A172 (cell line): Measurements from ENCODE around the gene PSMA6. TPM values are rescaled to one million over a fixed set of nuclear protein-coding genes. Genes with fewer than 3 reads are reported as not detected.
"Not testable (repeated sequence)": the region's sequence is repeated elsewhere in the genome, so short reads cannot be mapped to it uniquely, and the experiment has no call there.

ENCODE experiments used
- DNase-seq: peaks from one replicate; pipeline ENCODE4 v3.0.0-alpha.2; 2015; ENCODE audit warnings: low spot score
- total RNA-seq: library from RNA; depleted of rRNA; stranded (reverse); fragments of >200 nt; shearing (Covaris generic); gene quantifications from 2 replicates; pipeline ENCODE4 v1.2.3, GENCODE V29; 2014

PSMA6 gene
- total RNA-seq, 1 experiment from 2014 or later = 344 TPM

DNA sequence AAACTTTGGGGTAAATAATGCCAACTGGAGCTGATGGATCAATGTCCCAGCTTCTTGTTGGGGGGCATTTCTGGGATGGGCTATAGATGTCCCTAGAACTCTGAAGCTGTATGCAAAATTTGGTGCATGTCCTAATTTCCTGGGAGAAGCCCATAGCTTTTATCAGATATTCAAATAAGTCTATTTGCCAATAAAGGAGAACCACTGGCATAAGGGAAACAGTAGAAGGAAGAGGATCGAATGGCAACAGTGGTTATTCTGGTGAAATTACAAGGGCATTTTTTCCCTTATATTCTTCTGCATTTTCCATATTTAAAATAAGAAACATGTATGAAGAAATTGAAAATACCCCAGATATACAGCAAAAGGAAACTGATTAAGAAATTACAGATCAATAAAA lies 34.2 kb downstream of the PSMA6 start:
- no peak for DNase-seq

DNA sequence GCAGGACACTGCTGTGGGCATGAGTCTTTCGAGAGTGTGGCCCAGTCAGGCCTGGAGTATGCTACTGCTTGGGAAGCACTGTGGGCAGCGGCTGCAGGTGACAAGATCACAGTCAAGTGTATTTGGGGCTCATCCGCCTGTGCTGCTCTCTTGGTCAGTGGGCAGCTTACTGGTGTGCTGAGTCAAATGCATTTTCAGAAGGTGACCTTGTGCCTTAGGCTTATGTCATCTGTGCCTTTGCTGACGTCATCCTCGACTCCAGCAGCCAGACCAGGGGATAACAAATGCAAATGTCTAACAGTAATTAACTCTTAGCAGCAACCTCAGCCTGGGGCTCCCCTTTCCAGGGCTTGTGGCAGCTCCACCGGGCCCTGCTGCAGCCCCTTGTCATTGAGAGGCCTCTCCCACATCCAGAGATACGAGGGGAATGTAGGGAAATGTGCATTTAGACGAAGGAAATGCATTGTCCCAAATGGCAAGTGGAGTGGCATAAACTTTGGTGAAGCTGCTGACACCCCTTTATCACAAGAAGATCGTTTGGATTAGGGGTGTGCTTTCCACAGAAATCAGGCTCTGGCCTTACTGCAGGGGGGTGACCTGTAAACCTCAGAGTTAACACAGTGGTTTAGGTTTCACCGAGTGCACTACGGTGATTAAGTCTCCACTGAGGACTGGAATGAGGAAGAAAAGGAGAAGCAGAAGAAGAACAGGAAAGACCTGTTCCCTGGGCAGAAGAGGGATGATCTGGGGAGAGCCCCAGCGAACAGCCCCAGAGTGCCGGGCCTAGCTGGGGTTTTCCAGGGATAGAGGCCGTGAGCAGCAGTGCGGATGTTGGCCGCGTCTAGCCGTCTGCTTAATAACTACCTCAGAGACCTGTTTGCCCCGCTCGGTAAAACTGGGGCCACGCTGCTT lies 39.7 kb downstream of the PSMA6 start:
- DNase-seq = no peak

DNA sequence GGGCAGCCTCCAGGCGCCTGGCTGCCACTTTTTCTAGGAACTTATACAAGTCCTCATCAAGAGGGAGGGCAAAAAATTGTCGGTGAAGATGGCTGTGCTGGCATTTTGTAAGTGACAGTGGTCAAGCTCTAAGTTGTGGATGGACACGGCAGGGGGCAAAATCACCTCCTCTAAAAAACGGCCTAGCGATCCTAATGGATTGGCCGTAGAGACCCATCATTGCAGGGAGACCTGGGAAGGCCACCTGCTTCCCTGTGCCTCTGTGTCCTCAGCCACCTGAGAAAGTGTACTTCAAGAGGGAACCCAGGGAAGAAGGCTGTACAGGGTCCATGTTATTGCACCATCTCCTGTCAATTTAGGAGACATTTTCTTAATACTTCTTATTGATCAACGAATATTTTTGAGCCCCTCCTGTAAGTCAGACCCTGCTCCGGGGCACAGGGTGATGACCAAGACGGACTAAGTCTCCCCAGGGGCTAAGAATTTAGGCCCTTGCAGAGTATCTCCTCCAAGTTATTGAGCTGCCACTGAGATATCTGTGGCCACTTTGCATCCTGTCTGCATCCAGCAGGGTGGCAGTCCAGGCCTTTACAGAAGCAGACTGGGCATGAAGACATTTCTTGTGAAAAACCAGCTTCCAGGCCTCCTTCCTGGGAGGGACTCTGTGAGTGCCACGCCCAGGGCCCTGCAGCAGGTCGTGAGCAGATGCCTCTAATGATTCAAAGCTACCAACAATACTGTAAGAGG lies 40.5 kb downstream of the PSMA6 start:
- peak; percentile 29 for DNase-seq

DNA sequence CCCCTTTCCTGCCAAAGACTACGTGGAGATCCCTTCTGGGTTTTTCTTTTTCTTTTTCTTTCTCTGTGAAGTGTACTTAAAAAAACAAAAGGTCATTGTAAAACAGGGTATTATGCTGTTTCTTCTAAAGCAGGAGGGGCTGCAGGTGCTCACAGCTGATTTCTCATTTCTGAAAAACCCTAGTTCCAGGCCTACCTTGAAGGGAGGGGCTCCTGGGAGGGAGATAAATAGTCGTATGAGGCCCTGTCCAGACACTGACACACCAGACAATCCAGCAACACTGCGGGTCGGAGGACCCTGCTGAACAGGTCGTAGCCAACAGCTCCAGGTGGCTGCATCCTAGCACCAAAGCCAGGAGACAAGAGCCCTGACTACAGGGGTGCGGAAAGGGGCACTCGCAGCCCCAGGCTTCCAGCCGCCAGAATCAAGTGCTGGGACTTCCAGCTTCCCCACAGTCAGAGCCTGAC lies 41.1 kb downstream of the PSMA6 start:
- DNase-seq = no peak

DNA sequence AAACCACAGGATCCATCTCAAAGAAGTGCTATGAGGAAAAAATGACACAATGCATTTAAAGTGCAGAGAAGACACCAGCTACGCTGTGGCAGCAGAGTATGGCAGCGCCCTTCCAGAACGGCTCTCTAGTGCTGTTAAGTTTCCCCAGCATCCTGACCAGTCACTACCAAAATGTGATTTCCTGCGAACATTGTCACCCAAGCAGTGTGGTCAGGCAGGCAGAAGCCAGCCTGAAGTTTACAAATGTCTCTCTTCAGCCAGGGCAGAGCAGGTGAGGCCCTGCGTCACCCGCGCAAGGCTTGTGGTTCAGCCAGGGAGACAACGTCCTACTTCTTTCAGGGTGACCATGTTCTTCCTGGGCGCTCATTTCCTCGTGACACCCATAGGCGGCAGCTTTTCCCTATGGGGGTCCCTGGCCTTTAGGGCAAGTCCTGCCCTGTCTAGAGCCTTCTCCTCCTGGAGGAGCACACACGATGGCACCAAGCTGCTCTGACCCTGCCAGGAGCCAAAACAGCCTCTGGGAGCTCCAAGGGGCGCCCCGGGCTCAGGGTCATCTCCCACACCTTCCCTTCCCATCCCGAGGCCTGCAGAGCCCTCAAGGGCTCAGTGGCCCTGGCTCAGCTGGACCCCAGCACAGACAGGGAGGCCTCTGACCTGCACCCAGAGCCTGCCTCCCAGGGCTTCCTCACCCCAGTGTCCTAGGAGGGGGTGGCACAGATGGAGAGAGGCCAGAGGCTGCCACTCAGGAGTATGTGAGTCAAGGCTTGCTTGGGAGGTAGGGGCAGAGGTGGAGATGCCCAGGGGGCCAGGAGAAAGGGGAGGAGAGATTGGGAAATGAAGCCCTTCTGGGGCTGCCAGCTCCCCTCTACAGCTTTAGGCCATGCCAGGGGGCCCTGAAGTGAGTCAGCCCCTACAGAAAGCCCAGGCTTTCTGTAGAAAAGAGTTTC lies 41.9 kb downstream of the PSMA6 start:
- no peak for DNase-seq

DNA sequence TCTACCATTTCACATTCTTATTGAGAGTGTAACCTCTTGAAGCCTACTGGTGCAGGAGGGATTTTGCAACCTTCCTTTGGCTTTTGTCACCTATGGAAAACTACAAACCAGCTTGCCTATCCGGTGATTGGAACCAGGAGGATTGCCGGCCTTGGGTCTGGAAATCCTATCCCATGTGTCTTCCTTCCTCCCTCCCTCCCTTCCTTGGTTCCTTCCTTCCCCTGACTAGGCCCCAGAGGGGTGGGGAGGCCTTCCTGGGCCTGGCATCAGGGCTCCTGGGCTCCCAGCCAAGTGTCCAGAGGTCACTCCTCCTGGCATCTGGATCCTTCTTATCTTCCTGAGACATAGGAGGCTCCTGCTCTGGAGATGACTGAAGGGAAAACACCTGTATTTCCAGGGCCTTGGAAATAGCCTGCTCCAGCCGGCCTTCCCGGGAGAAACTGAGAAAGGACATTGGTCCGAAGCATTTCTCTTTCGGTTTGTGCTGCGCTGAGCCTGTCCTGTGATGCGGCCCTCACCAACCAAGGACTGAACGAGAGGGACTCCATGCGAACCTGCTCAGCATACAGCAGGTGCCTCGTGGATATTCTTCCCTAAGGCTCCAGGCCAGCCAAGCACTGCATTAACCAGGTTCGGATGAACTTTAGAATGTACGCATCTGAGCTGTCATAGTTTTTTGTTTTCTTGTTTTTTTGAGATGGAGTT lies 43.4 kb downstream of the PSMA6 start:
- DNase-seq = peak; percentile 42

DNA sequence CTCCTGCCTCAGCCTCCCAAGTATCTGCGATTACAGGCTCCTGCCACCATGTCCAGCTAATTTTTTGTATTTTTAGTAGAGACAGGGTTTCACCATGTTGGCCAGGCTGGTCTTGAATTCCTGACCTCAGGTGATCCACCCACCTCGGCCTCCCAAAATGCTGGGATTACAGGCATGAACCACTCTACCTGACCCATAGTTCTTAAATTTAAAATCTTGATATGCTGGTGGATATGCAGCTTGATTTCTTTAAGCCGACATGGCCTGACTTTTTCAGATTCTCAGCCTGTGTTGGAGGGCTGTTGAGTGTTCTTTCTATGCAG lies 44.0 kb downstream of the PSMA6 start:
- DNase-seq = not testable (repeated sequence)

DNA sequence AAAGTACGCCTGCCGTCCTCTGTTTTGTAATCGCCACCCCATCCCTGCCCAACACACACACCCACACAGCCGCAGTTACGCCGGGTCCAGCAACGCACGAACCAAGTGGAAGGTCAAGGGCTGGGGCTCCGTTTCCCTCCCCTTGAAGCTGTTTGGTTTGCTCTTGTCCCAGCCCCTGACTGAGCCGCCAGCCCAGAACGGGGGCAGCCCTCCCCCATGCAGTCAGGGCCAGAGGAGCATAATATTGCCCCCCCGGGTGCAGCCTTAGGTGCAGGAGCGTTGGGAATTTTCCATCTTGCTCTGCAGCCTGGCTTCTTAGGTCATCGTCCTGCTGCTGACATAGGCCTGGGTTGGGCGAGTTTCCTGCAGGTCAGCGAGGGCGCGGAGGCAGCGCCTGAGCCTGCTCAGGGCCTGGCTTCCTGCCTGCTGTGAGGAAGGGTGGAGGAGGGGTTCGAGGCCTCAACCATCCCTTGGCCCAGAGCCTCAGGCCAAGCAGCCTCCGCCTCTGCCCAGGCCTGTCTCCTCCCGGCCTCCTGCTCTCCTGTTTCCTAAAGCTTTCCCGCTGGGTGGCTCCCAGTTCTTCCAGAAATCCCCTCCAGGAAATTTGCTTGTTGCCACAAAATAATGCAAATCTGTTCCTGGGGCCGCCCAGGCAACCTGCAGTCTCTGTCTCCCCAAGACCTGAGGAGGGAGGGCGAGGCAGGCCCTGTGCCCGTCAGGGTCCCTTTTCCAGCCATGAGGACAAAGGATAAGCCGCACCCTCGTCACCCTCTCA lies 44.5 kb downstream of the PSMA6 start:
- no peak for DNase-seq

DNA sequence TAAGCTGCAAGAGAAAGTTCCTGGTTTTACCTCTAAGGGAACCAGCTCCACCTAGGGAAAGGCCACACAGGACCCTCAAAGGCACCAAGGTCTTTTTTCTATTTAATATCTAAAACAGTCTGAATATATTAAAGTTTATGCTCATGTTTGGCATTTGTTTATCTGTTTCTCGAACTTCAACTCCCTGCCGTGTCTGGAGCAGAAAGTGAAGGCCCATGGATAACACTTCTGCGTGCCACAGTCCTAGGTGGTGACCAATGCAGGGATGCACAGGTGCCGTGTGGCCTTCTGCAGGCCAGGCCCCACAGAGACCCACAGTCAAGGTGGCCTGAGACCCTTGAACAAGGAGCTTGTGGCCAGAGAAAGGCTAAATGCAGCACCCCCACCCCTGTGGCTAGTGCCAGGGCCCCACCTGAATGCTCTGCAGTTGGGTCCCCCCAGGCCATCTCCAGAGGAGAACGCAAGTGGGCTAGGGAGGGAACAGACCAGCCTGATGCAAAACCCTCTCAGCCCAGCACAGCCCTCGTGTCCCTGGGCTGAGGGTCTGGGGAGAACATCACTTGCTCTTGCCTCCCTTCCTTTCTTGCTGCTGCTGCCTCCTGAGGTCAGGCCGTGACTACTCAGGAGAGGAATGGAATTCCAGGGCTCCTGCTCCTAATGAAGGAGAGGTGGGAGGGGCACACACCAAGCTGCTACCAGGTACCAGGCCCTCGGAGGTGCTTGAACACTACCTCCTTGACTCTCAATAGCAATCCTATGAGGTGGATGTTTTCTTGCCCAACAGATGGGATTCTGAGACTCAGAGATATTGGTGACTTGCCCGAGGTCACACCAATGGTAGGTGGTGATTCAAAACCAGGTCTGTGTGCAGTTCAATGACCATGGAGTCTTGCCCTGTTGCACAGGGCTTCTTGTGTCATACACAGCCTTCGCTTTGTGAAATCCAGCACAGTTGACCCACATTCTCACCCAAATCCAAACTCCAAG lies 45.4 kb downstream of the PSMA6 start:
- DNase-seq = no peak

DNA sequence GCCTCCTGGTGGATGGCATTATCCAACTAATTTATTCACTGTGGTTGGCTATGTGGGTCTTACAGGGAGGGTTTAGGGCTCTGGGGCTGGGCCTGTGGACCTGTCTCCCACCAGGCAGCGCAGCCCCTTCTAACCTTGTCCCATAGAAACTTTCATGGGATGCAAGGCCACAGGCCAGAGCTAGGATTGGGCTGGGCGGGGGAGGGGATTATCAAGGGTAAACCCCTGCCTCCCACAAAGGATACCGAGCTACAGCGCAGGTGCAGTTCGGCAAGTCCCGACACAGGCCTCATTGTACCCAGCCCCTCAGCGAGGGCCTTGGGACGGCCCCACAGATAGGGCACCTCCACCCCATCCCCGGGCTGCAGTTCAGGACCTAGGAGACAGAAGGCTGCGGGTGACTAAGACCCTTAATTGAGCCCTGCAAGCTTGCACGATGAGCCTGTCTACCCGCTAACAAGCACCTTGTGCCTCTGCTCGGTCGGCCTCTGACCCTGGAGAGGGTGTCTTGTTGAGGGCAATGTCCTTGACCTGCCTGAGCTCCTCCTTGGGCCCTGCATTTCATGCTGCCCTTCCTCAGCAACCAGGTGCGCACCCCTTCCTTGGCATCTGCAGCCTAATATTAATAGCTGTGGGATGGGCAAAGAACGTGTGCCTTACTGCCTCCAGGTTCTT lies 46.7 kb downstream of the PSMA6 start:
- no peak for DNase-seq

DNA sequence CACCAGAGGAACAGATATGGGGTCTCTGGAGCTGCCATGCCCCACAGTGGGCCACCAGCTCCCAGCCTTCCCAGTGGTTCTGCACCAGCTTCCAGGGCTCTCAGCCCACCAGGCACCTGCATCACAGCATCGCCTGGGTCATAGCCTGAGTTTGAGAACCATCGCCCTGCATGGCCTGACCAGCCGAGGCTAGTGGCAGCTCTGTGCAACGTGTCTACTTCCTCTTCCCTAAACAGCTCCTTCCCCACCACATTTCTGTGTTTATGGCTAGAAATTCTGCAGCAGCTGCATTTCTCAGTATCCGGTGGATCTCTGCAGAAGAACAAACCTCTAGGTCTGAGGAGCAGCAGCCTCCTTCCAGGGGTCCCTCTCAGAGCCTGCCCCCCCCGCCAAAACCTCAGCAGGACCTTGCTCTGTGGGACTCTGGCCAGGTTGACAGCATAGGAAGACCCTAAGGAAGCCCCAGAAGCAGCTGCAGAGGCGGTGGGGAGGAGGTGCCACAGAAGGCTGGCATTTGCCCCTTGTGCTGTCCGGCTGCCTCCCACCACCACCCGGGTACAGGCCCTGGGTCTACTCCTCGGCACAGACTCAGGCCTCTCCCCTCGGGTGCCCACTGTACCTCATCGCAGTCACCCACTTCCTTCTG lies 47.7 kb downstream of the PSMA6 start:
- DNase-seq = no peak

DNA sequence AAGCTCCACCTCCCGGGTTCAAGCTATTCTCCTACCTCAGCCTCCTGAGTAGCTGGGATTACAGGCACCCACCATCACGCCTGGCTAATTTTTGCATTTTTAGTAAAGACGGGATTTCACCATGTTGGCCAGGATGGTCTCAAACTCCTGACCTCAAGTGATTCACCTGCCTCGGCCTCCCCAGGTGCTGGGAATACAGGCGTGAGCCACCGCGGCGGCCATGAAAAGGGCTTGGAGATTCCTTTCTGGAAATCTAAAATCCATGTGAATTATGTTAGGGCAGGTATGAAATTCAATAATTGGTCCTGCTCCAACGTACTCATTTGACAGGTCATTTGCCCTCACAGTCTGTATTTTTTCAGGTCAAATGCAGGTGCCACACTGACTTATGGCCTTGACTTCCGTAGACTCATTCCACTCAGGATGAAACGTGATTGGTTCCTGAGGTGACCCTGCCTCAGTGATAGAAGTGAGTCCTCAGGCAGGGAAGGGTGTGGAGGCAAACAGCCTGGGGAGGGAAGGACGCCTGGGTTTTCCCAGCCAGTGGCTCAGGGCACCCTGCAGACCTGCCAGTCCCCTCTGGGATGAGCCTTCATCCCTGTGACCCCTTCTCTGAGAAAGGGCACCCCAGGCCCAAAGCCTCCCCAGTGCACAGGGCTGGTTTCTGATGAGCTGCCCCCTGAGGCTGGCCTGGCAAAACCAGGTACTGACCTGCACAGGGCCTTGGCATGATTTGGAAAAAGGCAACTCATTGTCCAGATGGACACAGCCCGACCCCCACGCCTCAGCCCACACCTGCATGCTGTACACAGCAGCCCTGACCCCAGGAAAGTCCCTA lies 48.7 kb downstream of the PSMA6 start:
- DNase-seq = no peak

DNA sequence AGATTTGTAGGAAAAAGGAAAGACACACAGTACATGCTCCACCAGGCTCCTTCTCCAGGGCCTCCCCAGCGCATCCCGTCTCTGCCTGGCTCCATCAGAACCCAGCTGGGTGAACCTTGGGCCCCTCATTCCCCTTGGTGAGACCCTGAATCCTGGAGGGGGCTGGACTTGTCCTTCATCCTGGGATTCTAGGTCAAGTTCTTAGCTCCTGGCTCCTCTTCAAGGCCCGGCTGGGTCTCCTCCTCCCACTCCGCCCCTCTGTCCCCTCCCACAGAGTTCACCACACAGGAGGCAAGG lies 49.2 kb downstream of the PSMA6 start:
- no peak for DNase-seq

DNA sequence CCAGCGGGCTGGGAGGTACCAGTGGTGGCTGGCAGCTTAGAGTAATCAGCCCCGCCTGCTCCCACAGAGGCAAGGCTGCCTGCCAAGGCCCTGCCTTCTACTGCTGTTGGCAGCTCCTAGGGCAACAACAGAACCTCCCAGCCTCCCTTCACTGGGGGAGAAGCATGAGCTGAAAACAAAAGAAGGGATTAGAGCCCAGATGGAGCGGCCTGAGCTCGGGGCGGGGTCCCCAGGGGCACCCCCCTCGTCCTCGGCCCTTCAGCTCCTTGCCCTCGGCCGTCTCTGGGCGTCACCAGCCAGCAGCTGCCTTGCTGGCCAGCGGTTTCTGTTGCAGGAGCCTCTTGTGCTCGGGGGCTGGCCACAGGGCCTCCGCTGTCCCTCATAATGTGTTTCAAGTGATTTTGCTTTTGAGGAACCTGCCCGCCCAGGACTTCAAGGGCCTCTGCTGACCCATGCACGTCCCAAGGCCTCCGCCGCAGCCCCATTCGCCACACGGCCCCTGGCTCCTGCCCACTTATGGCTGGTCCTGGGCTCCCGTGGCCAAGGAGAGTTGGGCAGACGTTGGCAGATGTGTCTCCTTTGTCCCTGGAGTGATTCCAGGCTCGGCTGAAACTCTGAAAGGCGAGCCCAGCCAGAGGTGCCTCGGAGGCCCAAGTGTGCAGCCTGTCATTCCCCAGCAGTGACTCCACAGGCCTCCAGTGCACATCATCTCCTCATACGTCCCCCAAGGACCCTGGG lies 49.7 kb downstream of the PSMA6 start:
- DNase-seq = peak; percentile 90

DNA sequence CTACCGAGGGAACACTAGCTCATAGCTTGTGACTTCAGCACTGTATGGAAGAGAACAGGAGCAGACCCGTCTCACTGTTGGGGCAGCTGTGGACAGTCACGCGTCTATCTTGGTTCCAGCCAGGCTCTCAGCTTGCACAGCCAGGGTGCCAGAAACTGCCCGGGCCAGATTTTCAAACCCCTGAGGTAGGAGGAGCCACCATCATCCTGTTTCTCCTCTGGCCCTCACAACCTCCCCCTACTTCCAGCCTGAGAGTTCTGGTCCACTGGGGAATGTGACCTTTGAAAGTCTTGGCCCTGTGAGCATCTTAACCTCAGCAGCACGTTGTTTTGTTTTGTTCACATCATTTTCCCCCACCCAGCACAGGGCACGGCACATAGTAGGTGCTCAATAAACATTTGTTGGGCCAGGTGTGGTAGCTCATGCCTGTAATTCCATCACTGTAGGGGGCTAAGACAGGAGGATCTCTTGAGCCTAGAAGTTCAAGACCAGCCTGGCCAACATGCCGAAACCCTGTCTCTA lies 50.4 kb downstream of the PSMA6 start:
- no peak for DNase-seq

DNA sequence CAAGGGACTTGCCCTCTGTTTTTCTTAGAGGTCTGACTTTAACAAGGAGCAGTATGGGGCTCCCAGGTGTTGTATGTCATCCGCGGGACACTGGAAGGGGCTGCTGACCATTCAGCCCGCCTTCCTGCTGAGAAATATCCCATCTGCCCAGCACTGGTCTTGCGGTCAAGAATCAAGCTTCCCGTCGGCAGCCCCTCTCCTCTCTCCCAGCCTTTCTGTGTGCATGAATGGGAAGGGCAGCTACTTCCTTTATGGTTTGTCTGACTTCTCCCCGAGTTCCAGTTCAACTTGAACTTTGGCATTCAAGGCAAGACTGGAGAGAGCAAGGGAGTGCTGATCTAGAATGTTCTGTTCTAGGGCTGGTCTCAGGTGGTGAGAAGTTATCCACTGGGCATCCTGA lies 51.5 kb downstream of the PSMA6 start:
- DNase-seq = no peak
